Renal cortical epithelial cell (primary cell): ENCODE data around the gene ALPK3. TPM values are rescaled to one million over a fixed set of nuclear protein-coding genes. Genes with fewer than 3 reads are reported as not detected.

Experiments used
- DNase-seq: peaks from one replicate; pipeline ENCODE4 v3.0.0-alpha.2; 2011; ENCODE audit warnings: low read depth
- total RNA-seq: library from RNA; depleted of rRNA; stranded (reverse); fragments of >200 nt; gene quantifications from 2 replicates; pipeline ENCODE4 v1.2.3, GENCODE V29; 2014

Gene ALPK3
- total RNA-seq, 1 donor from 2014 or later, result 79.8 TPM

DNA sequence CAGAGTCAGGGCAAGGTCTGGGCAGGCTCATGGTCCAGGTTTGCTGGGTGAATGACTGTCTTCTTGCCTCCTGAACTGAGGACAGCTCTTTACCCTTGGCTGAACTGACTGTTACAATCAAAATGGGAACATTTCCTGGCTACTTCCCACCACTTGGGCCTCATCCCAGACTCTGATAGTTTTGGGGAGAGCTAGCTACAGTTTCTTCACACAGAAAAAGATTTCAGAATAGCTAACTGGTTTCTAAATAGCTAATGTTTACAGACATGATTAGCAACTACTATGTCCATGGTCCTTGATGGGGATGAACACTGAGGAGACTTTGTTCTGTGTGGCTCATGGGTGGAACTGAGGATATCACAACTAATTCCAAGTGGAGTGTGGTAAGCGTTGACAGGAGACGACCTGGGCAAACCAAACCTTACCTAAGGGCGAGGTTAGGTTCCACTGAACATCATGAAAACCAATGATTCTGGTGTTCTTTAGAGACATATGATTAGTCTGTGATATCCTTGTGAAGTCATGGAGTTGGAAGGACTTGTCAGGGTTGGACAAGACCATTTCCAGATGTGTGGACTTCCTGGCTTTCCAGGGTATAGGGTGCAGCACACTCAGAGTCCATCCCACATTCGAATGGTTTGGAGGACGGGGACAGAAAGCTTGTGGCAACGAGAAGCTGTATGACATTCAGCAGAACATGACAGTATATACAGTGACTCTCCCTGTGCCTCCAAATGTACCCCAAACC is 7.3 kb downstream of the ALPK3 start:
- no peak for DNase-seq

DNA sequence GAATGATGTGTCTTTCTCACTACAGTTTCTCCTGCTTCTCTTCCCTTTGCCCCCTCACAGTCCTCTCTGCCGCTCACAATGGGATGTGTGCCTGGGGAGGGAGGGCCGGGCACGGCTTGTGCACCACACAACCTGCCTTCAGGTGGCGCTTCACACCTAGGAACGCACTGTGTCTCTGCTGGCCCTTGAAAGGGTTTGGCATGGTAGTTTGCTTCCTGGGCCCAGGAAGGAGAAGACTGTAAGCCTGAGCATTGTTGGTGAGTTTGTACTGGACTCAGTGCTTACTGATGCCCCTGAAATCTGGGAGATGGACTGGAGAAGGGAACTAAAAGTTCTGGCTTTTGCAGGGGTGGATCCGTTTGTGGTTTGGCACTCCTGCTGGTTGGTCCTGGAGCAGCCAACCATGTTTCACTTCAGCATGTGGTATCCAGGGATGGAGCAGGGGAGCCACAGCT is 9.2 kb downstream of the ALPK3 start:
- DNase-seq, result no peak

DNA sequence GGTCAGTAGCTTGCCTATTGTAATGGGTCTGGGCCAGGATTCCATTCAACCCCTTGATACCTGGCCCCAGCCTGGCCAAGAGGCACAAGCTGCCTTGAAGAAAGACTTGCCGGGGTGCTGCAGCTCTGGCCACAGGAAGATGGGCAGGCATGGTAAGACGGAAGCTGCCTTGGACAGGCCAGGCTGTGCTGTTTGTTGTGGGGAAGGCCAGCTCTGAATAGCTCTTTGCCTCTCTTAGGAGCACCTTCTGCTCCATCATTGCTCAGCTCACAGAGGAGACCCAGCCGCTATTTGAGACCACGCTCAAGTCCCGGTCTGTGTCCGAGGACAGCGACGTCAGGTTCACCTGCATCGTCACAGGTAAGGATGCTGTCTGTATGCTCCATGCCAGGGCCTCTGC is 10.1 kb downstream of the ALPK3 start:
- DNase-seq, result no peak

DNA sequence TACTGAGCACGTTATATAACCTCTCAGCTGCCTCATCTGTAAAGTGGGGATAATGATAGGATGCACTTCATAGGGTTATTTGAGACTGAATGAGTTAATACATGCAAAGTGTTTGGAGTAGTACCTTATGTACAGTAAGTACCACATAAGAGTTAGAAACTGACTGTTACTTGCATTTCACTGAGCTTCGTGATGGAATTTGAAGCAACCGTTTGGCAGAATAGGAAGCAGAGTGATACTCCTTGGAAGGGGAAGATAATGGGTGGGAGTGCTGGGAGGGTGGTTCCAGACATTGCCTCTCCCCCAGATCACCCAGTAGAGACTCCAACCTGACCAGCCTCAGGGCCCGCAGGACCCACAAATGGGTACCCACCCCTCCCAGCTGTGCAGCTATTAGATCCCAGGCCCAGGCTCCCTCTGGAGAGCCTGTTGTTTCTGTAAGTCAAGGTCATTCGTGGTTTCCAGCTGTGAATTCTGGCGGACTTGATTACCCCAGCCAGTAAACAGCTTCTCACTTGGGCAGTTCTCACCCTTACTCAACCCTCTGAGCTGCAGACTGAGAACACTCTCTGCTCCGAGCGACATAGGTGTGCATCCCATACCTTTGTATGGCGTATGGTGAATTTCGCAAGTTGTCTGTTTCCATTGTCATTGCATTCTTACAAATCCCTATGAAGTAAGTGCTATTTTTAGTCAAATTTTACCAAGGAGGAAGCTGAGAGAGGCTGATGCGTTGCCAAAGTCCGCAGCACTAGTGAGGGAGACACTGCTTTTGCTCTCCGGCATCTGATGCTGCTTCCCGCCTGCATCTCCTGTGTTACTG is 11.1 kb downstream of the ALPK3 start:
- DNase-seq, result no peak

DNA sequence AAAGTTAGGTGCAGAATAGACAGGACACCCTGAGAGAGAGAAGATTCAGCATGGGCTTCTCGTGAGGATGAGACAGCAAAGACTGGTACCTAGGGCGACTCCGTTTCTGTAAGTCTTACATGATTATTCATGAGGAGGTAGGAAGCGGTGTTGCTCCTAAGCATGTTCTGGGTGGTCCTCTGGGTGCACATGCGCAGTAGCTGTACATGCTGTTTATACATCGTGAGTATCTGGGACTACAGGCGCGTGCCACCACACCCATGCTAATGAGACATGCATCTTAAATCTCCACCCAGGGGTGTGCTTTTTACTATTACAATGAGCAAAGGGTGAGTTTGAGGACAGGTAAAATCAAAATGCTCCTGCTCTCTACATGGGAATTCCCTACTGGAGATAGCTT is 12.3 kb downstream of the ALPK3 start:
- DNase-seq, result no peak

DNA sequence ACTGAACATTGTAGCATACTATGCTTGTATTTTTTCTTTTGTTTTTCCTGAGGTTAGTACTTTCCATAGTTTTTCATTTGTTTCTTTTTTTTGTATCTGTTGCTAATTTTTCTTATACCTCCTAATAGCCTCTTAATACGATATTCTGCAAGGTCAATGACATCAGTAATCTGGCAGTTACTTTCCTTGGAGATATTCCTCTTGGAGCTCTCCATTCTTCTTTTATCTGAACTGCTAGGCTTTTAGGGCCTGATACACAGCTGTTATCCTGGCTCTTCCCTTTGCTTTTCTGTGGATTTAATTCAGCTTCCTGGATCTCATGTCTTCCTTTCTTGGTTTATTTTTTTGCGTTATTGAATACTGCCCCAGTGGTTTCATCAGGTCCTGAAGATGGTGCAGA is 12.9 kb downstream of the ALPK3 start:
- DNase-seq, result no peak

DNA sequence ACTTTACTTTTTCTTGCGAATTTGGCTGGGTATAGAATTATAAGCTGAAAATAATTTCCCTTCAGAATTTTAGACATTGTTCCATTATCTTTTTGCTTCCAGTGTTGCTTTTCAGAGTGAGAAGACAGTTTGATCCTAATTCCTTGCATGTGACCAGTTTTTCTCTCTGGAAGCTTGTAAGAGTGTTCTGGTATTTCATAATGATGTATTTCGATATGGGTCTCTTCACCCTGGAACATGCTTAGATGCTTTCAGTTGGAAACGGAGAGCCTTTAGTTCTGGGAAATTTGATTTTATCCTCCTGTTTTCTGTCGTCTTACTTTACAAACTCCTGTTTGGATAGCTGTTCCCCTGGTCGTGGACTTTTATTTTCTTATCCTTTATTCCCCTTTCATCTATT is 13.9 kb downstream of the ALPK3 start:
- no peak for DNase-seq

DNA sequence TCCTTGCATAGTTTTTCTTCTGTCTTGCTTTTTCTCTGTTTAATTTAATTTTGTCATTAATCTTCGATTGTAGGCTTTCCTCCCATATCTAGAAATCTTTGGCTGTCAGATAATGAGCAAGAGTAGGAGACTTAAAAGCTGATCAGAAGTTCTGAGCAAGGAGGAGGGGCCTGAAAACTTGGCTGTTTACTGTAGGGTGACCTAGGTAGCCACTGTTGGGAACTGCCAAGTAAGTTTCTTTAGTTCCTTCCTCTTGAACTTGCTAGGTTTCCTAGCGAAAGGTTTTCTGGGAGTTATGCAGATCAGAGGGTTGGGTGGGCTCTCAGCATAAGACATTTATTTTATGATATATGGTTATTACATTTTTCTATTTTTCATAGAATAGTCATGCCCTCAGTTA is 14.5 kb downstream of the ALPK3 start:
- DNase-seq, result no peak

DNA sequence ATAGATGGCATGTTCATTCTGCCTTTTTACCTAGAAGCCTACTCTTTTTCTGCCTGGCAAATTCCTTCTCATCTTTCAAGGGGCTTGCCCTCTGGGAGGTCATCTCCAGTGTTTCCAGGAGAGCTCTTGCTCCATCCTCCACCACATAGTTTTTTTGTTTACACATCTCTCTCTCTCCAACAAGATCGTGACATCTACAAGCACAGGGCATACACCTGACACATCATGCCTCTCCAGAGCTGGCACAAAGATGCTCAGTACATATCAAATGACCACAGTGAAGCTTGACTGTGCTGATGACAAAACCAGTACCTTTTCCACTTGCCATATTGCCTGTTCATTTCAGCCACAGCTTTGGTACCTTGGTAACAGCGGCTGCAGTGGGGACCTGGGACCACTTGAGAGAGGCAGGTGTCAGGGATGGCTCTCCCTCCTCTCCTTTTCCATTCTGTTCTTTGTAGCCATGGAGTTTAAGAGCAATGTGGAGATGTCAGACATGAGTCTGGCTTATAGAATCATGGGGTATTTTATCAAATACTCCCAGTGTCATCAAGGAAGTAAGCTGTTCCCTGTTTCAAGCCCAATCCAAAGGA is 15.4 kb downstream of the ALPK3 start:
- no peak for DNase-seq

DNA sequence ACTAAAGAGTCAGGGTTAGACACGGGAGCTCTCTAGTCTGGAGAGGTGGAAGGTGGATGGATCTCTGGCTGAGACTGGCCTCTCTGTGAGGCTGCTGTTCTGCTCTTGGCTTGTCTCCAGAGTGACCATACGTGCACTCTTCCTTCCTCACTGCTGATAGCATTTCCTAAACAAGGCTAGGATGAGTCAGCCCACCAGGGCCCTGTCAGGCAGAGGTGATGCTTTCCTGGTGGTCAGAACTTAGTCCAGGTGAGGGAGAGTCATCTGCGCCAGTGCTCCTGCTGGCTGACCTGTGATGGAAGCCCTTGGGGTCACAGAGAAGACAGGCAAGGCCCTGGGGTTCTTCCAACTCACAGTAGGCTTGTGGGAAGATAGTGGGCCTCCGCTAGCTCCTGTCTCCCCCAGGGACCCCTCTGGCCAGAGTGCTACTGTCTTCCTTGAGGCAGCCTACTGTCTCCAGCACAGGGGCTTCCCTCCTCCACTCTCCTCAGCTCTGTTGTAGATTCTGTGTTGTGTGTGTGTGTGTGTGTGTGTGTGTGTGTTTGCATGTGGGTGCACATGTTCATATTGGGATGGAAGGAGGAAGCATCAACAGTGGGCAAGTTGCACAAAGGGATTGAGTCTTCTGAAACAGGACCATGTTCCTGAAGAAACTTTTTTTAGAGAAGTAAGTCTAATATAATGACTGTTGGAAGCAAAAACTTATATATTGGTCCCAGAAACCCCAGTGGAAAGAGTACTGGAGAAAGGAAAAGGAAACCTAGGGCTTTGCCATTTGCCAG is 16.5 kb downstream of the ALPK3 start:
- no peak for DNase-seq

DNA sequence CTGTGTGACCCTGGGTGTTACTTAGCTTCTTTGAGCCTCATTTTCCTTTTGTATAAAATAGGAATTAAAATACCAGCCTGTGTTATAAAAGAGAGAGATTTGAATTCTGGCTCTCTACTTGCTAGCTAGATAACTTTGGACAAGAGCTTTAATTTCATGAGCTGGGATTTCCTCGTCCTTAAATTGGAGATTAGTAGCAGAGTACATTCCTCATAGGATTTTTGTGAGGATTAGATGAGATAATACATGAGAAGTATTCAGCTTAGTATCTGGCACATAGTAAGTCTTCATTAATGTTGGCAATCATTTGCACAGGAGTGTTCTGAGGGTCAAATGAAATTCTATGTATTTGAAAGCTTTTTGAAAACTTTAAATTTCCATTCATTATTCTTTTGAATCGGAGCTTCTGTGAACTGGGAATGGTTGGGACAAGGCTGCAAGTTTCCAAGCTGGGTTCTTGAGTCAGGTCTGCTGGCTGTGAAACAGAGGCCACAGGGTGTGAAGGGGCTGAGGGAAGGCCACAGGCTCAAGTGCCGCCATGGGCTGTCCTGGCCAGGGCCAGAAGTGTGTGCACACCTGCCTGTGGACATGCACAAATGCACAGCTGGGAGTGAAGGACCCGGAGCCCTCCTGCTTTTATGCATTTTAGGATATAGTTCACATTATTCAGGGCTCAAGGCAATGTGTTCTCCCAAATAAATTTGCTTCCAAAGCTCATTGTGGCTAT is 17.2 kb downstream of the ALPK3 start:
- DNase-seq, result no peak

DNA sequence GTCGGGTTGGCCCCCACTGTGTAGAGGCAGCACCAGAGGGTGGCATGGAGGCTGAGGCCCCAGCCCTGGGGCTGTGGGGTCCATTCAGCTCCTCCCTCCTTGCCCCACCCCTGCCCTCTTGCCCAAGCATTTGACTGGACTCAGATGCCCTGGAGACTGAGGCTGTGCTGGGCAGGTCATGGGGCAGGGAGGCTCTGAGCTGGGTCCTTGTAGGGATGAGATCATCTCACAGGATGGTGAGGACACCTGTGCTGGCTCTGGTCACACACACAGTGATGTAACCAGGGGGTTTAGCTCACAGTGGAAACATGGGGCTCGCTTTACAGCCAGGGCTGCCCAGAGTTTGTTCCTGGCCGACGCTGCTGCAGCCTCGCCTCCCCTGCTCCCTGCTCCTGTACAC is 17.8 kb downstream of the ALPK3 start:
- no peak for DNase-seq

DNA sequence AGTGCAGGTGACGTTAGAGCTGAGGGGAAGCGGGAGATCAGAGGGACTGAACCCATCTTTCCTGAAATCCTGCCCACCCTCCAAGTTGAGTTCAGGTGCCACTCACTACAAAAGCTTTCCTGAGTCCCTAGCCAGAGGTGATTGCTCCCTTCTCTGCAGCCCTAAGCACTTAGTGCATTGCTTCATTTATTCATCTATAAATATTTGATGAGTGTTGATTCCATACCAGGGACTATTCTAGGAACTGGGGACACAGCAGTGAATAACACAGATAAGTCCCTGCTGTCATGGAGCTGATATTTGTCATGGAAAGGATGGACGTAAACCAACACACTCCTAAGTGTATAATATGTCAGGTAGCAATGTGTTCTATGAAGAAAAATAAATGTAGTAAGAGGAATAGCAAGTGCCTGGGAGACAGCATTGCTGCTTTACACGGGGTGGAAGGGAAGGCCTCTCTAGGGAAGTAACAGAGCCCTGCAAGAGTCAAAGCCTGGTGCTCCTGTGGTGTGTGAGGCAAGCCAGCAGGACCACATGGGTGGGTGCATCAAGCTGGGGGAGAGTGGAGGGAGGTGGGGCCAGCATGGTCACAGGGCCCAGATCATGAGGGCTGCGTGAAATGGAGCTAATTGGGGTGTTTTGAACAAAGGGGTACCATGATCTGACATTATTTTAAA is 18.6 kb downstream of the ALPK3 start:
- DNase-seq, result no peak

DNA sequence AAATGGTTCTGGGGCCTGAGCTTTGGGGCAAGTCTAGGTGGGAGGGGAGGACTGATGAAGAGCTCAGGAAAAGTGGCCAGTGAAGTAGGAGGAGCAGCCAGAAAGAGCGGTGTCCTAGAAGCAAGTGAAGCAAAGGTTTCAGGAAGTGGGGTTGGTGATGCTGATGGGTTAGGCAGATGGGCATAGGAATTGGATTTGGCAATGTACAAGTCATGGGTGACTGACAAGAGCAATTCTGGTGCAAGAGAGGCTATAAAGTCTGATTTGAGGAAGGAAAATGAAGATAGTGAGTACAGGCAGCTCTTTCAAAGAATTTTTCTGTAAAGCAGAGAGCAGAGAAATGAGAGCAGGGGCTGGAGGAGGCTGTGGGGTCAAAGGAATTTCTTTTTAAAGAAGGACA is 19.7 kb downstream of the ALPK3 start:
- no peak for DNase-seq

DNA sequence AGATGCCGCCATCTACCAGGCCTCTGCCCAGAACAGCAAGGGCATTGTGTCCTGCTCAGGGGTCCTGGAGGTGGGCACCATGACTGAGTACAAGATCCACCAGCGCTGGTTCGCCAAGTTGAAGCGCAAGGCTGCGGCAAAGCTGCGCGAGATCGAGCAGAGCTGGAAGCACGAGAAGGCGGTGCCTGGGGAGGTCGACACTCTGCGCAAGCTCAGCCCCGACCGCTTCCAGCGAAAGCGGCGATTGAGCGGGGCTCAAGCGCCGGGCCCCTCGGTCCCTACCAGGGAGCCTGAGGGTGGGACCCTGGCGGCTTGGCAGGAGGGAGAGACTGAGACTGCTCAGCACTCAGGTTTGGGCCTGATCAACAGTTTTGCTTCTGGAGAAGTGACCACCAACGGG is 22.6 kb downstream of the ALPK3 start:
- no peak for DNase-seq

DNA sequence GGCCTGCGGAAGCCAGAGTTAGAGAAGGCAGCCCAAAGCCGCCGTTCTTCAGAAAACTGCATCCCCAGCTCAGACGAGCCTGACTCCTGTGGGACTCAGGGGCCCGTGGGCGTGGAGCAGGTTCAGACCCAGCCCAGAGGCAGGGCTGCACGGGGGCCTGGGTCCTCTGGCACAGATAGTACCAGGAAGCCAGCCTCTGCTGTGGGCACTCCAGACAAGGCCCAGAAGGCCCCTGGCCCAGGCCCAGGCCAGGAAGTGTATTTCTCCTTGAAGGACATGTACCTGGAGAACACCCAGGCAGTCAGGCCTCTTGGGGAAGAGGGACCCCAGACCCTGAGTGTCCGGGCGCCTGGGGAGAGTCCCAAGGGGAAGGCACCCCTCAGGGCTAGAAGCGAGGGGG is 23.1 kb downstream of the ALPK3 start:
- no peak for DNase-seq

DNA sequence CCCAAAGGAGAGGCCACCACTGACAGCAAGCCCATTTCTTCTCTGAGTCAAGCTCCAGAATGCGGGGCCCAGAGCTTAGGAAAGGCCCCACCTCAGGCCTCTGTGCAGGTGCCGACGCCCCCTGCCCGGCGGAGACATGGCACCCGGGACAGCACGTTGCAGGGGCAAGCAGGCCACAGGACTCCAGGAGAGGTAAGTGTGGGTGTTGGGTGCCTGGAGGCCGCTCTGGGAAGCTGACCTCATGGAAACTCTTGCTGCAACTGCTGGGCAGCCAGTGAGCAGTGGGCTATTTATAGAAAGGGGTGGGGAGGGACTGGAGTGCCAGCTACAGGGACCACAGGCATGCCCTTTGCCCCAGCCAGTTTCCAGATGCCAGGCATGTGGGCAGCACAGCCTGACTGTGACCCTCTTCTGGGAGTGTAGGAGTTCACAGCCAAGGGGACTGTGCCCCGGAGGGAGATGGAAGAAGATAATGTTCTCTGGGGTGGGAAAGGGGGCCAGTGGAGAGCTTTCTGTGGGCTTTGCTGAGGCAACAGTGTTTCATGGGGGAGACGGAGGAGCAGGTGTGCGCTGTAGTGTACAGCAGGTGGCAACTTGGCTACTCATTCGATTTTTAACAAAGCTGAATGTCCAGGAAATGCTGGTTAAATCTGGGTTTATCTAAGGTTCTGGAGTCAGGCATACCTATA is 23.7 kb downstream of the ALPK3 start:
- DNase-seq, result peak; percentile 93

DNA sequence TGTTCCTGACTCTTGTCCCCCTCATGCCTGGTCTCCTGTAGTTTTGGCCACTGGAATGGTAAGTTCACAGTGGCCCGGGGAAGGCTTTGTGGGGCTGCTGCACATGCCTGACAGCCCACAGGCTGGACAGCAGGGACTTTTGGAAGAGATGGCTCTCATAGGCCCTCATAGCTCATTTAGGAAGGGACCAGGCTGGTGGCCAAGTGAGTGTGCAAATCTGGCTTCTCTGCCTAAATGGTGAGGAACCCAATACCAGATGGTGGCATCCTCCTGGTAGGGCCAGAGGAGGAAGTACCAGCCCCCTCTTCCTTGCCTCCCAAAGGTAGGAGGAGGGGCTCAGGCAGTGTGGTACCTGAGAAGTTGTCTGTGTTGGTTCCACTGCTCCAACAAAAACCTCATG is 25.6 kb downstream of the ALPK3 start:
- no peak for DNase-seq

DNA sequence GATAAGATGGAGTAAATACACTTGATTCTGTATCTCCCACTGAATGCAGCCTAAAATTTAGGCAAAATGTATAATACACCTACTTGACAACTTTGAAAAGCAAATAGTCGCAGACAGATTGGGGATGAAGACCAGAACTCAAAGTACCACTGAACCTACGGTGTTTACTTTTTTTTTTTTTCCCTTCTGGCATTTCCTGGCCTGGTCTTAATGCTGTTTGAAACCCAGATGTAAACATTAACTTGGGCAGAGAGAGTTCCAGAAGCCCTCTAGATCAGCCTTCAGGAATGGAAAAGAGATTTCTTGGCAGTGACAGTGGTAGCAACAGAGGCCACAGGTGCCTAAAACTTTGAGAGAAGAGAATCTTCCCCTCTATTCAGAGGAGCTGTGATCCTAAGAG is 27.8 kb downstream of the ALPK3 start:
- DNase-seq, result peak; percentile 76

DNA sequence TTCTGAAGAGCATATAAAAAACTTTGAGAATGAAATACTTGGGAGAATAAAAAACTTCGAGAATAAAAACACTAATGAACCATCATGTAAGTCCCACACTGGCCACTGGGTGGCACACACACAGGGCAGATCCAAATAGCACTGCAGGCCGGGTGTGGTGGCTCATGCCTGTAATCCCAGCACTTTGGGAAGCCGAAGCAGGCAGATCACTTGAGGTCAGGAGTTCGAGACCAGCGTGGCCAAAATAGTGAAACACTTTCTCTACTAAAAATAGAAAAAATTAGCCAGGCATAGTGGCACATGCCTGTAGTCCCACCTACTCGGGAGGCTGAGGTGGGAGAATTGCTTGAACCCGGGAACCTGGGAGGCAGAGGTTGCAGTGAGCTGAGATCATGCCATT is 28.5 kb downstream of the ALPK3 start:
- peak; percentile 38 for DNase-seq
